H9 (cell line): ENCODE results near the gene GTF2A1L. TPM values are rescaled to one million over a fixed set of nuclear protein-coding genes. Genes with fewer than 3 reads are reported as not detected.

Experiments
- DNase-seq: peaks from one replicate; pipeline ENCODE4 v3.0.0-alpha.2; 2017
- H2AFZ ChIP-seq: one replicate; pipeline ENCODE4 v1.6.1; 2013; ENCODE audit warnings: mild to moderate bottlenecking, low read length, control low read depth, moderate library complexity
- H2AK5ac ChIP-seq: 2 replicates; pipeline ENCODE4 v1.6.1; 2013; ENCODE audit warnings: low read length, control low read depth, mixed read lengths; ENCODE audit not compliant: insufficient read length
- H2BK120ac ChIP-seq: one replicate; pipeline ENCODE4 v1.6.1; 2013; ENCODE audit warnings: low read depth, mild to moderate bottlenecking, low read length, control low read depth, inconsistent platforms; ENCODE audit not compliant: poor library complexity, severe bottlenecking
- H2BK12ac ChIP-seq: 2 replicates; pipeline ENCODE4 v1.6.1; 2013; ENCODE audit warnings: low read length, control low read depth, mixed read lengths, low read depth; ENCODE audit not compliant: insufficient read length
- H2BK15ac ChIP-seq: 2 replicates; pipeline ENCODE4 v1.6.1; 2013; ENCODE audit warnings: low read depth, low read length, control low read depth
- H2BK20ac ChIP-seq: one replicate; pipeline ENCODE4 v1.6.1; 2013; ENCODE audit warnings: low read depth, mild to moderate bottlenecking, low read length, control low read depth, inconsistent platforms; ENCODE audit not compliant: poor library complexity, severe bottlenecking
- H2BK5ac ChIP-seq: 2 replicates; pipeline ENCODE4 v1.6.1; 2013; ENCODE audit warnings: low read length, control low read depth, mixed read lengths; ENCODE audit not compliant: insufficient read length
- H3K14ac ChIP-seq: 2 replicates; pipeline ENCODE4 v1.6.1; 2013; ENCODE audit warnings: low read length, control low read depth; ENCODE audit not compliant: insufficient read depth
- H3K18ac ChIP-seq: 2 replicates; pipeline ENCODE4 v1.6.1; 2013; ENCODE audit warnings: low read depth, mild to moderate bottlenecking, mixed read lengths, low read length, control low read depth; ENCODE audit not compliant: insufficient read length
- H3K23ac ChIP-seq: 2 replicates; pipeline ENCODE4 v1.6.1; 2013; ENCODE audit warnings: low read length, control low read depth, mixed read lengths, low read depth; ENCODE audit not compliant: insufficient read length
- H3K23me2 ChIP-seq: 2 replicates; pipeline ENCODE4 v1.6.1; 2013; ENCODE audit warnings: low read depth, mild to moderate bottlenecking, mixed read lengths, low read length, control low read depth; ENCODE audit not compliant: insufficient read length, poor library complexity, severe bottlenecking
- H3K27ac ChIP-seq: 2 replicates; pipeline ENCODE4 v1.5.1; 2013; ENCODE audit warnings: low read length, control low read depth, mixed read lengths, low read depth; ENCODE audit not compliant: insufficient read length
- H3K27me3 ChIP-seq: 2 replicates; pipeline ENCODE4 v1.6.1; 2013; ENCODE audit warnings: low read length, control low read depth, inconsistent platforms; ENCODE audit not compliant: insufficient read depth
- H3K4ac ChIP-seq: 2 replicates; pipeline ENCODE4 v1.6.1; 2013; ENCODE audit warnings: low read depth, mild to moderate bottlenecking, control low read depth, inconsistent platforms, low read length, moderate library complexity
- H3K4me1 ChIP-seq: 2 replicates; pipeline ENCODE4 v1.6.1; 2013; ENCODE audit warnings: low read length, control low read depth, inconsistent platforms; ENCODE audit not compliant: insufficient read depth
- H3K4me2 ChIP-seq: 2 replicates; pipeline ENCODE4 v1.6.1; 2013; ENCODE audit warnings: low read length, control low read depth, mixed read lengths; ENCODE audit not compliant: insufficient read length, insufficient read depth
- H3K56ac ChIP-seq: 2 replicates; pipeline ENCODE4 v1.6.1; 2013; ENCODE audit warnings: low read depth, mild to moderate bottlenecking, mixed read lengths, low read length, control low read depth; ENCODE audit not compliant: insufficient read length
- H3K79me1 ChIP-seq: 2 replicates; pipeline ENCODE4 v1.6.1; 2013; ENCODE audit warnings: low read depth, mild to moderate bottlenecking, moderate library complexity, low read length, control low read depth, inconsistent platforms; ENCODE audit not compliant: insufficient read depth, poor library complexity, severe bottlenecking
- H3K79me2 ChIP-seq: 2 replicates; pipeline ENCODE4 v1.6.1; 2013; ENCODE audit warnings: low read length, control low read depth, inconsistent platforms; ENCODE audit not compliant: insufficient read depth
- H3K9ac ChIP-seq: 2 replicates; pipeline ENCODE4 v1.6.1; 2013; ENCODE audit warnings: low read length, control low read depth, mixed read lengths; ENCODE audit not compliant: insufficient read length; ENCODE audit errors: extremely low read depth
- H3K9me3 ChIP-seq: one replicate; pipeline ENCODE4 v1.6.1; 2013; ENCODE audit warnings: low read depth, low read length, inconsistent platforms; ENCODE audit not compliant: control insufficient read depth
- H3T11ph ChIP-seq: one replicate; pipeline ENCODE4 v1.6.1; 2013; ENCODE audit warnings: mild to moderate bottlenecking, low read length, control low read depth, inconsistent platforms
- H4K20me1 ChIP-seq: one replicate; pipeline ENCODE4 v1.6.1; 2013; ENCODE audit not compliant: control insufficient read depth, insufficient read length, insufficient read depth
- H4K5ac ChIP-seq: 2 replicates; pipeline ENCODE4 v1.6.1; 2013; ENCODE audit warnings: low read depth, mild to moderate bottlenecking, mixed read lengths, low read length, control low read depth; ENCODE audit not compliant: insufficient read length
- H4K8ac ChIP-seq: replicated peaks from 2 replicates; pipeline ENCODE4 v1.6.1; 2013; ENCODE audit warnings: low read length, control low read depth, mixed read lengths, low read depth; ENCODE audit not compliant: insufficient read length
- H4K91ac ChIP-seq: 2 replicates; pipeline ENCODE4 v1.6.1; 2013; ENCODE audit warnings: low read depth, mild to moderate bottlenecking, moderate library complexity, mixed read lengths, low read length, control low read depth; ENCODE audit not compliant: insufficient read length
- H3K27ac Mint-ChIP-seq, 3 experiments: 2 replicates in 2 of 3; 3 replicates in 1 of 3; pipeline ENCODE4 v1.8.0; 2020 to 2021; ENCODE audit warnings: mixed read lengths in 3 of 3, mild to moderate bottlenecking in 1 of 3, moderate library complexity in 1 of 3
- H3K27me3 Mint-ChIP-seq: 2 replicates; pipeline ENCODE4 v1.8.0; 2021; ENCODE audit warnings: low read depth, mild to moderate bottlenecking, moderate library complexity, mixed read lengths
- H3K36me3 Mint-ChIP-seq, 3 experiments: 2 replicates in 2 of 3; 3 replicates in 1 of 3; pipeline ENCODE4 v1.8.0; 2020 to 2021; ENCODE audit warnings: low read depth in 3 of 3, mixed read lengths in 3 of 3; ENCODE audit not compliant: insufficient read depth in 1 of 3
- H3K4me1 Mint-ChIP-seq, 2 experiments: 2 replicates each; pipeline ENCODE4 v1.8.0; 2020; ENCODE audit warnings: mixed read lengths in 2 of 2
- H3K4me3 Mint-ChIP-seq, 2 experiments: 2 replicates in 1 of 2; 3 replicates in 1 of 2; pipeline ENCODE4 v1.8.0; 2020 to 2021; ENCODE audit warnings: mild to moderate bottlenecking in 2 of 2, mixed read lengths in 2 of 2, moderate library complexity in 1 of 2
- H3K9me3 Mint-ChIP-seq, 2 experiments: 2 replicates in 1 of 2; 3 replicates in 1 of 2; pipeline ENCODE4 v1.8.0; 2020; ENCODE audit warnings: mild to moderate bottlenecking in 2 of 2, mixed read lengths in 2 of 2, moderate library complexity in 1 of 2
- CTCF ChIP-seq: fragments of 200-600 bp; sonication (generic); conservative IDR thresholded peaks from 3 replicates; pipeline ENCODE4 v1.8.0; 2021; ENCODE audit warnings: antibody characterized with exemption, mild to moderate bottlenecking
- WGBS: extraction: QIAGEN DNeasy Blood & Tissue Kit; methylation state at CpG from one replicate; pipeline ENCODE4 v1.1.7; 2013; ENCODE audit warnings: missing lambda C conversion rate, low lambda C conversion rate, mixed read lengths; ENCODE audit not compliant: insufficient read length; ENCODE audit errors: extremely low coverage; 5-methylcytosine and 5-hydroxymethylcytosine counted together
- total RNA-seq: library from RNA; stranded (reverse); gene quantifications from 2 replicates; pipeline ENCODE4 v1.2.1, GENCODE V29; 2021

GTF2A1L gene
- total RNA-seq, 1 experiment from 2014 or later, result not detected

GRCh38 chr2:48651158-48651790 lies 33.6 kb downstream of the GTF2A1L start:
- Histone ChIP-seq H4K8ac (no peak overlapping the region), H2BK12ac (no peak overlapping the region), H3K79me2 (no peaks in the 10 kb centered on the region), H3K27ac (no peak overlapping the region), H2AFZ (no peak overlapping the region), H3K9ac (no peak overlapping the region), H3K56ac (no peak overlapping the region), H3K23me2 (no peaks in the 10 kb centered on the region), H4K20me1 (no peaks in the 10 kb centered on the region), H3K4me1 (0 out of 2 replicates have a peak, but pooled peaks cover 2% of the 10 kb centered on the region), H3K18ac (no peak overlapping the region), H4K5ac (no peak overlapping the region), H3K27me3 (no peaks in the 10 kb centered on the region), H2BK5ac (no peak overlapping the region), H2BK20ac (no peak overlapping the region), H3K9me3 (no peaks in the 10 kb centered on the region), H3K23ac (no peak overlapping the region), H3K79me1 (no peaks in the 10 kb centered on the region), H3T11ph (no peak overlapping the region), H2AK5ac (no peak overlapping the region), H4K91ac (no peak overlapping the region), H3K14ac (no peak overlapping the region), H3K4ac (no peak overlapping the region), H2BK15ac (no peak overlapping the region), H2BK120ac (no peak overlapping the region), H3K4me2 (no peak overlapping the region)
- Mint-ChIP-seq H3K27me3 (no peaks in the 10 kb centered on the region), H3K36me3 (no peaks in the 10 kb centered on the region), H3K27ac (no peak overlapping the region), H3K4me1 (peaks cover 0 to 3% of the 10 kb centered on the region in 2 experiments; a peak in 1 of 4 replicates), H3K9me3 (no peaks in the 10 kb centered on the region), H3K4me3 (no peak overlapping the region)
- no CpG with 5 or more reads among the region's 4 CpGs for WGBS
- no peak for TF ChIP-seq CTCF
- DNase-seq, result no peak
